GM23248 (cell line): Measurements from ENCODE around the gene MCHR2.

ENCODE experiments used
- EZH2 ChIP-seq: fragments of 200-600 bp; sonication (generic); IDR thresholded peaks from 2 replicates; pipeline ENCODE4 v1.6.1; 2018; ENCODE audit warnings: antibody characterized with exemption, mild to moderate bottlenecking; ENCODE audit not compliant: insufficient read depth, poor library complexity, severe bottlenecking
- EZH2phosphoT487 ChIP-seq: fragments of 200-600 bp; sonication (generic); IDR thresholded peaks from 2 replicates; pipeline ENCODE4 v1.6.1; 2018; ENCODE audit warnings: antibody characterized with exemption, moderate library complexity, mild to moderate bottlenecking, low read depth; ENCODE audit not compliant: insufficient read depth

DNA sequence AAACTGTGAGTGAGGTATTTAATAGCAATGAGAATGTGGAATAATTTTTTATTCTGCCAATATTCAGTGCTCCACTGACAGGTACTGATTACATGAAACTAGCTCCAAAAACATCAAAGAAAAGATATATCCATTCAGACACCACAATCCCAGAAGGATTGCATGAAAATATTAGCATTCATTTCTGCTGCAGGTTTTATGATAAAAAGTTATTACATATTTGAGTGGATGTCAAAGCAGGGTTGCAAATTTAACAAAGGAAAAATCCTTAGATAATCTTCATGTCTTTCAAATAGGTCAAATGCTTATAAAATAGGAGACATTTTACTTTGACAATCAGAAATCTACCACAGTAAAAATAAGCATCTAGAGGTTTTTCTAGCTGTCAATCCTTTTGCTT is 13.3 kb downstream of the MCHR2 start:
- TF ChIP-seq EZH2 (no peak), EZH2phosphoT487 (no peak)
